GM23338 (cell line): ENCODE data around the gene GFOD1. TPM values are rescaled to one million over a fixed set of nuclear protein-coding genes. Genes with fewer than 3 reads are reported as not detected.

Experiments
- ATAC-seq: fragments of 200-7000 bp; cut with Tn5 transposase; 3 replicates; pipeline ENCODE4 v1.9.1; 2020
- DNase-seq: peaks from one replicate; pipeline ENCODE4 v3.0.0-alpha.2; 2015; ENCODE audit warnings: low spot score
- H2AFZ ChIP-seq: fragments of 200-600 bp; sonication (generic); 2 replicates; pipeline ENCODE4 v1.8.0; 2016; ENCODE audit warnings: antibody characterized with exemption, mild to moderate bottlenecking, moderate library complexity
- H3F3A ChIP-seq: fragments of 200-600 bp; sonication (generic); replicated peaks from 2 replicates; pipeline ENCODE4 v1.8.0; 2017; ENCODE audit warnings: antibody characterized with exemption, mixed run types, low read depth
- H3K27ac ChIP-seq: fragments of 200-600 bp; sonication (generic); 2 replicates; pipeline ENCODE4 v1.6.1; 2016; ENCODE audit warnings: low read depth
- H3K27me3 ChIP-seq: fragments of 200-600 bp; sonication (generic); 2 replicates; pipeline ENCODE4 v1.8.0; 2016; ENCODE audit warnings: mild to moderate bottlenecking, mixed run types, moderate library complexity; ENCODE audit not compliant: insufficient read depth
- H3K36me3 ChIP-seq: fragments of 200-600 bp; sonication (generic); 2 replicates; pipeline ENCODE4 v1.8.0; 2016; ENCODE audit warnings: mild to moderate bottlenecking; ENCODE audit not compliant: insufficient read depth
- H3K4me1 ChIP-seq: fragments of 200-600 bp; sonication (generic); 2 replicates; pipeline ENCODE4 v1.8.0; 2016; ENCODE audit warnings: mild to moderate bottlenecking, moderate library complexity; ENCODE audit not compliant: insufficient read depth
- H3K4me2 ChIP-seq: fragments of 200-600 bp; sonication (generic); 2 replicates; pipeline ENCODE4 v1.7.1; 2017; ENCODE audit warnings: mixed run types
- H3K4me3 ChIP-seq: fragments of 200-600 bp; sonication (generic); 2 replicates; pipeline ENCODE4 v1.6.1; 2016; ENCODE audit warnings: mixed run types
- H3K79me2 ChIP-seq: fragments of 200-600 bp; sonication (generic); replicated peaks from 2 replicates; pipeline ENCODE4 v1.8.0; 2017; ENCODE audit warnings: mild to moderate bottlenecking; ENCODE audit not compliant: insufficient read depth
- H3K9me2 ChIP-seq: fragments of 200-600 bp; sonication (generic); 2 replicates; pipeline ENCODE4 v1.8.0; 2017; ENCODE audit not compliant: insufficient read depth
- H4K20me1 ChIP-seq: fragments of 200-600 bp; sonication (generic); replicated peaks from 2 replicates; pipeline ENCODE4 v1.8.0; 2017; ENCODE audit warnings: mild to moderate bottlenecking; ENCODE audit not compliant: insufficient read depth
- H3K27ac Mint-ChIP-seq: 2 replicates; pipeline ENCODE4 v1.8.0; 2020; ENCODE audit warnings: inconsistent platforms, mild to moderate bottlenecking, moderate library complexity, mixed read lengths
- H3K27me3 Mint-ChIP-seq: 3 replicates; pipeline ENCODE4 v1.8.0; 2022; ENCODE audit warnings: low read depth, mild to moderate bottlenecking, moderate library complexity, mixed read lengths, inconsistent platforms; ENCODE audit not compliant: insufficient read depth, poor library complexity
- H3K36me3 Mint-ChIP-seq: 3 replicates; pipeline ENCODE4 v1.8.0; 2021; ENCODE audit warnings: low read depth, mild to moderate bottlenecking, inconsistent platforms, moderate library complexity, mixed read lengths
- H3K4me1 Mint-ChIP-seq: 3 replicates; pipeline ENCODE4 v1.8.0; 2020; ENCODE audit warnings: mild to moderate bottlenecking, inconsistent platforms, mixed read lengths
- H3K4me3 Mint-ChIP-seq: 3 replicates; pipeline ENCODE4 v1.8.0; 2021; ENCODE audit warnings: moderate library complexity, mild to moderate bottlenecking, inconsistent platforms, mixed read lengths
- H3K9me3 Mint-ChIP-seq: 3 replicates; pipeline ENCODE4 v1.8.0; 2020; ENCODE audit warnings: moderate library complexity, mild to moderate bottlenecking, inconsistent platforms, mixed read lengths
- CREB1 ChIP-seq: fragments of 250-450 bp; sonication (Bioruptor Pico); IDR thresholded peaks from 2 replicates; pipeline ENCODE4 v1.5.0; 2020; ENCODE audit warnings: low read depth, mild to moderate bottlenecking, moderate library complexity
- CTCF ChIP-seq, 2 experiments: fragments of 200-600 bp in 1 of 2; sonication (generic) in 1 of 2; conservative IDR thresholded peaks; 2 replicates each; pipeline versions ENCODE4 v1.5.1 to v1.6.1; 2016 to 2017; ENCODE audit warnings: antibody characterized with exemption in 2 of 2, low read depth in 2 of 2, mild to moderate bottlenecking in 2 of 2, moderate library complexity in 1 of 2
- EZH2 ChIP-seq: fragments of 200-600 bp; sonication (generic); IDR thresholded peaks from one replicate; pipeline ENCODE4 v1.8.0; 2017; ENCODE audit warnings: antibody characterized with exemption, mild to moderate bottlenecking, low read depth; ENCODE audit not compliant: unreplicated experiment
- EZH2phosphoT487 ChIP-seq: fragments of 200-600 bp; sonication (generic); IDR thresholded peaks from one replicate; pipeline ENCODE4 v1.8.1; 2018; ENCODE audit warnings: antibody characterized with exemption; ENCODE audit not compliant: unreplicated experiment
- NANOG ChIP-seq: IDR thresholded peaks from 2 replicates; pipeline ENCODE4 v1.6.1; 2016; ENCODE audit warnings: antibody characterized with exemption, borderline replicate concordance
- POLR2AphosphoS5 ChIP-seq: IDR thresholded peaks from 2 replicates; pipeline ENCODE4 v1.6.1; 2016; ENCODE audit warnings: antibody characterized with exemption, low read depth
- REST ChIP-seq: IDR thresholded peaks from one replicate; pipeline ENCODE4 v1.6.1; 2018; ENCODE audit warnings: antibody characterized with exemption; ENCODE audit not compliant: unreplicated experiment
- STAT1 ChIP-seq: IDR thresholded peaks from one replicate; pipeline ENCODE4 v1.6.1; 2016; ENCODE audit warnings: antibody characterized with exemption; ENCODE audit not compliant: unreplicated experiment
- ZNF114 ChIP-seq: fragments of 250-450 bp; sonication (Bioruptor Pico); IDR thresholded peaks from 2 replicates; pipeline ENCODE4 v1.5.0; 2020; ENCODE audit warnings: mild to moderate bottlenecking, moderate library complexity
- ZNF331 ChIP-seq: fragments of 250-450 bp; sonication (Bioruptor Pico); IDR thresholded peaks from 2 replicates; pipeline ENCODE4 v1.5.0; 2020; ENCODE audit warnings: low read depth, mild to moderate bottlenecking, moderate library complexity
- polyA plus RNA-seq: library from polyadenylated mRNA; unstranded; fragments of >200 nt; fragmentation: Nextera tagmentation; extraction: Ambion mirVana; gene quantifications from 2 replicates; pipeline ENCODE4 v1.2.1, GENCODE V29; 2016
- total RNA-seq: library from RNA; depleted of rRNA; stranded (reverse); fragments of >200 nt; shearing (Covaris generic); gene quantifications from 2 replicates; pipeline ENCODE4 v1.2.3, GENCODE V29; 2014
- TF ChIP-seq, protein P1 (sequence below): fragments of 250-450 bp; sonication (Bioruptor Pico); IDR thresholded peaks from 2 replicates; pipeline ENCODE4 v1.5.0; 2020; ENCODE audit warnings: mild to moderate bottlenecking, moderate library complexity

The GFOD1 gene
- total and polyA plus RNA-seq, 2 experiments from 2014 or later, result 4.9 to 12.8 TPM

GRCh38 chr6:13472976-13473767, 14.2 kb downstream of the GFOD1 start:
- Histone ChIP-seq H3K27me3 (no peaks in the 10 kb centered on the region), H3K4me3 (no peak overlapping the region), H2AFZ (no peak overlapping the region), H4K20me1 (no peaks in the 10 kb centered on the region), H3K4me1 (peaks cover 7% of the 10 kb centered on the region), H3K27ac (no peak overlapping the region), H3K9me2 (peaks cover 9% of the 10 kb centered on the region), H3K36me3 (no peaks in the 10 kb centered on the region), H3F3A (no peaks in the 10 kb centered on the region), H3K4me2 (no peak overlapping the region), H3K79me2 (peaks cover 21% of the 10 kb centered on the region)
- peaks cover 2% of the 10 kb centered on the region for H3K27me3 Mint-ChIP-seq
- no peak for DNase-seq
- no peak overlapping the region for H3K4me3 Mint-ChIP-seq
- no peak for ATAC-seq
- no peak overlapping the region for H3K27ac Mint-ChIP-seq
- H3K36me3 Mint-ChIP-seq, result peaks cover 19% of the 10 kb centered on the region
- H3K9me3 Mint-ChIP-seq, result no peaks in the 10 kb centered on the region
- TF ChIP-seq ZNF114 (CRISPR knock-in tag) (no peak), ZNF331 (CRISPR knock-in tag) (no peak), REST (no peak), EZH2 (no peak), NANOG (no peak), POLR2AphosphoS5 (no peak), CREB1 (CRISPR knock-in tag) (no peak), EZH2phosphoT487 (no peak), CTCF (conservative IDR thresholded peaks at IDR 0.05; ENCODE audit: low read depth in 2 of 2) (no peak), STAT1 (no peak)
- TF ChIP-seq, protein P1, sequence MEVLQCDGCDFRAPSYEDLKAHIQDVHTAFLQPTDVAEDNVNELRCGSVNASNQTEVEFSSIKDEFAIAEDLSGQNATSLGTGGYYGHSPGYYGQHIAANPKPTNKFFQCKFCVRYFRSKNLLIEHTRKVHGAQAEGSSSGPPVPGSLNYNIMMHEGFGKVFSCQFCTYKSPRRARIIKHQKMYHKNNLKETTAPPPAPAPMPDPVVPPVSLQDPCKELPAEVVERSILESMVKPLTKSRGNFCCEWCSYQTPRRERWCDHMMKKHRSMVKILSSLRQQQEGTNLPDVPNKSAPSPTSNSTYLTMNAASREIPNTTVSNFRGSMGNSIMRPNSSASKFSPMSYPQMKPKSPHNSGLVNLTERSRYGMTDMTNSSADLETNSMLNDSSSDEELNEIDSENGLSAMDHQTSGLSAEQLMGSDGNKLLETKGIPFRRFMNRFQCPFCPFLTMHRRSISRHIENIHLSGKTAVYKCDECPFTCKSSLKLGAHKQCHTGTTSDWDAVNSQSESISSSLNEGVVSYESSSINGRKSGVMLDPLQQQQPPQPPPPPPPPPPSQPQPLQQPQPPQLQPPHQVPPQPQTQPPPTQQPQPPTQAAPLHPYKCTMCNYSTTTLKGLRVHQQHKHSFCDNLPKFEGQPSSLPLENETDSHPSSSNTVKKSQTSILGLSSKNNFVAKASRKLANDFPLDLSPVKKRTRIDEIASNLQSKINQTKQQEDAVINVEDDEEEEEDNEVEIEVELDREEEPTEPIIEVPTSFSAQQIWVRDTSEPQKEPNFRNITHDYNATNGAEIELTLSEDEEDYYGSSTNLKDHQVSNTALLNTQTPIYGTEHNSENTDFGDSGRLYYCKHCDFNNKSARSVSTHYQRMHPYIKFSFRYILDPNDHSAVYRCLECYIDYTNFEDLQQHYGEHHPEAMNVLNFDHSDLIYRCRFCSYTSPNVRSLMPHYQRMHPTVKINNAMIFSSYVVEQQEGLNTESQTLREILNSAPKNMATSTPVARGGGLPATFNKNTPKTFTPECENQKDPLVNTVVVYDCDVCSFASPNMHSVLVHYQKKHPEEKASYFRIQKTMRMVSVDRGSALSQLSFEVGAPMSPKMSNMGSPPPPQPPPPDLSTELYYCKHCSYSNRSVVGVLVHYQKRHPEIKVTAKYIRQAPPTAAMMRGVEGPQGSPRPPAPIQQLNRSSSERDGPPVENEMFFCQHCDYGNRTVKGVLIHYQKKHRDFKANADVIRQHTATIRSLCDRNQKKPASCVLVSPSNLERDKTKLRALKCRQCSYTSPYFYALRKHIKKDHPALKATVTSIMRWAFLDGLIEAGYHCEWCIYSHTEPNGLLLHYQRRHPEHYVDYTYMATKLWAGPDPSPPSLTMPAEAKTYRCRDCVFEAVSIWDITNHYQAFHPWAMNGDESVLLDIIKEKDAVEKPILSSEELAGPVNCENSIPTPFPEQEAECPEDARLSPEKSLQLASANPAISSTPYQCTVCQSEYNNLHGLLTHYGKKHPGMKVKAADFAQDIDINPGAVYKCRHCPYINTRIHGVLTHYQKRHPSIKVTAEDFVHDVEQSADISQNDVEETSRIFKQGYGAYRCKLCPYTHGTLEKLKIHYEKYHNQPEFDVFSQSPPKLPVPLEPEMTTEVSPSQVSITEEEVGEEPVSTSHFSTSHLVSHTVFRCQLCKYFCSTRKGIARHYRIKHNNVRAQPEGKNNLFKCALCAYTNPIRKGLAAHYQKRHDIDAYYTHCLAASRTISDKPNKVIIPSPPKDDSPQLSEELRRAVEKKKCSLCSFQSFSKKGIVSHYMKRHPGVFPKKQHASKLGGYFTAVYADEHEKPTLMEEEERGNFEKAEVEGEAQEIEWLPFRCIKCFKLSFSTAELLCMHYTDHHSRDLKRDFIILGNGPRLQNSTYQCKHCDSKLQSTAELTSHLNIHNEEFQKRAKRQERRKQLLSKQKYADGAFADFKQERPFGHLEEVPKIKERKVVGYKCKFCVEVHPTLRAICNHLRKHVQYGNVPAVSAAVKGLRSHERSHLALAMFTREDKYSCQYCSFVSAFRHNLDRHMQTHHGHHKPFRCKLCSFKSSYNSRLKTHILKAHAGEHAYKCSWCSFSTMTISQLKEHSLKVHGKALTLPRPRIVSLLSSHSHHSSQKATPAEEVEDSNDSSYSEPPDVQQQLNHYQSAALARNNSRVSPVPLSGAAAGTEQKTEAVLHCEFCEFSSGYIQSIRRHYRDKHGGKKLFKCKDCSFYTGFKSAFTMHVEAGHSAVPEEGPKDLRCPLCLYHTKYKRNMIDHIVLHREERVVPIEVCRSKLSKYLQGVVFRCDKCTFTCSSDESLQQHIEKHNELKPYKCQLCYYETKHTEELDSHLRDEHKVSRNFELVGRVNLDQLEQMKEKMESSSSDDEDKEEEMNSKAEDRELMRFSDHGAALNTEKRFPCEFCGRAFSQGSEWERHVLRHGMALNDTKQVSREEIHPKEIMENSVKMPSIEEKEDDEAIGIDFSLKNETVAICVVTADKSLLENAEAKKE (CRISPR knock-in tag), result no peak
- H3K4me1 Mint-ChIP-seq, result peaks cover 16% of the 10 kb centered on the region
